Activated CD4-positive, alpha-beta T cell treated with anti-CD3 and anti-CD28 coated beads for 1 hour (primary cell): ENCODE measurements around the gene TBC1D2.

Experiments used
- DNase-seq: peaks from one replicate; pipeline ENCODE4 v3.0.0-alpha.2; 2020

The TBC1D2 gene

DNA sequence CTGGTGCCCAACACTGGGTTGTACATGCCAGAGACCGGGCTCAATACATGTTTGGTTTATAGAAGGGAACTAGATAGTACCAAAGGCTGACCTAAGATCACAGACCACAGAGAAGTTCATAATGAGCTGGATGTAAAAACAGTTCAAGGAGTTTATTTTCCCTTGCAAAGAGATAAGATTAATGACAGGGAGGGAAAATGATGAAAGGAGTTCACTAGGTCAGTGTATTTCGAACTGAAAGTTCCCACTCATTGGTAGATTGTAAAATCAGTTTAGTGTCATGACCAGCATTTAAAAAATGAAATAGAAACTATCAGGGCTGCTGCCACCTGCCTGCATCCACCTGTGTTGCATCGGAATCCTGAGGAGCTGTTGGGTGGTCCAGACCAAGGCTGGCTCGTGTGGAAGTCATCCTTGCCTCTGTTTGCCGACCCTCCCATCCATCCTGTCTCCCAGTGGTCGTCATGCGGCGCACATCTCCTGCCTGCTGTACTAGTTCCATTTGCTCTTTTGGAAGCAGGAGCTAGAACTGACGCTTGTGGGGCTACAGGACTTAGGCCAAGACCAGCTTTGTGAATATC, 21.1 kb downstream of the TBC1D2 start:
- DNase-seq: no peak

DNA sequence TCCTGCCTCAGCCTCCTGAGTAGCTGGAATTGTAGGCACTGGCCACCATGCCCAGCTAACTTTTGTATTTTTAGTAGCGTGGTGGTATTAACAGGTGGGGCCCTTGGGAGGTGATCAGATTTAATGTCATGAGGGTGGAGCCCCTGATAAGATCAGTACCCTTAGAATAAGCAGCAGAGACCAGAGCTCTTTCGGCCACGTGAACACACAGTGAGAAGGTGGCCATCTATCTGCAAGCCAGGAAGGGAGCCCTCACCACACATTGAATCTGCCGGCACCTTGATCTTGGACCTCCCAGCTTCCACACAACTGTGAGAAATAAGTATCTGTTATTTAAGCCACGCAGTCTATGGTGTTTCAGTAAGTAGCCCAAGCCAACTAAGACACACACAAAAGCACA, 22.5 kb downstream of the TBC1D2 start:
- no peak for DNase-seq

DNA sequence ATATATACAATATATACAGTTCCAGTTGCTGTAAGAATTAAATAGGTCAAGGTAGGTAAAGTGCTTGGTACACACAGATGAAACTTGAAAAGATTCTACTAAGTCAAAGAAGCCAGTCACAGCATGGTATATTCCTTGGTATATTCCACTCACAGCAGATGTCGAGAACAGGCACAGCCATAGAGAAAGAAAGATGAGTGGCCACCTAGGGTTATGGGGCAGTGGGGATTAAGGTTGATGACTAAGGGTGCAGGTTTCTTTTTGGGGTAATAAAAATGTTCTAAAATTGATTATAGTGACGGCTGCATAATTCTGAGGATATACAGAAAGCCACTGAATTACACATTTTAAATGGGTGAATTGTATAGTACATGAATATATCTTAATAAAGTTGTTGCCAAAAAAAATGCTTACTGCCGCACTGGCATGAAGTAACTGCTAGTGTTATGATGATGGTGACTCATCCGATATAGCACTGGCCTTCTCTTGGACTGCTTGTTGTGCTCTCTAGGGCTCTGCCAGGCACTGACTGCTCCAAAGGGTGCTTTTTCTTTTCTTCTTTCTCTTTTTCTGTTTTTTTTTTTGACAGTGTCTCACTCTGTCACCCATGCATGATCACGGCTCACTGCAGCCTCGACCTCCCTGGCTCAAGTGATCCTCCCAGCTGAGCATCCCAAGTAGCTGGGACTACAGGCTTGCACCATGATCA, 23.5 kb downstream of the TBC1D2 start:
- no peak for DNase-seq

DNA sequence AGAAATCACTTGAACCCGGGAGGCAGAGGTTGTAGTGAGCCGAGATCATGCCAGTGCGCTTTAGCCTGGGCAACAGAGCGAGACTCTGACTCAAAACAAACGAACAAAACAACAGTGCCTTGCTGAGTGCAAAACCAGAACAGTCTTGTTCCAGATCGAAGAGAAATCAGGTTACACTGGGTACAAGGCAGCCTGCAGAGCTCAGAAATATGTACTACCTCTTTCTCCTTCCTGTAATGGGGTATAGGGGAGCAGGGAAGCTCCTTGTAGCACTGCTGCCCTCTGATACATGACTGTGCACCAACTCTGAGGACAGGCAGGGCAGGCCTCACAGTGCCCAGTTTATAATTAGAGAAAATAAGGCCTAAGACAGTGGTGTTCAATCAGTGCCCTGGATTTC, 24.7 kb downstream of the TBC1D2 start:
- no peak for DNase-seq

DNA sequence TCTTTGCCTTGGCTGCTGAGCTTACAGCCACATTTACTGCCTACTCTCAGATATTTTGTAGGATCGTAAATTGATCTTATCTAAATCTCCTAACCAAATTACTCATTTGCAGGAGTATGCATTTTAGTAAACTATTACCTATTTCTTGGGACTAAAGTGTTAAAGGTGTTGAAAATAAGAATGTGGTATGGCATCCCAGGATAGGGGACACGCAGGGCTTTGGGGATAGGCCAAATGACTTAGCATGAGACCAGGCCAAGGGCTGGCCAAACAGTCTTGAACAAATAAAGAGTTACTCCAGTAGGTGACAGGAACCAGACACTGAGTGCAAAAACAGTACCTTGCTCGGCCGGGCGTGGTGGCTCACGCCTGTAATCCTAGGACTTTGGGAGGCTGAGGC, 25.1 kb downstream of the TBC1D2 start:
- no peak for DNase-seq

DNA sequence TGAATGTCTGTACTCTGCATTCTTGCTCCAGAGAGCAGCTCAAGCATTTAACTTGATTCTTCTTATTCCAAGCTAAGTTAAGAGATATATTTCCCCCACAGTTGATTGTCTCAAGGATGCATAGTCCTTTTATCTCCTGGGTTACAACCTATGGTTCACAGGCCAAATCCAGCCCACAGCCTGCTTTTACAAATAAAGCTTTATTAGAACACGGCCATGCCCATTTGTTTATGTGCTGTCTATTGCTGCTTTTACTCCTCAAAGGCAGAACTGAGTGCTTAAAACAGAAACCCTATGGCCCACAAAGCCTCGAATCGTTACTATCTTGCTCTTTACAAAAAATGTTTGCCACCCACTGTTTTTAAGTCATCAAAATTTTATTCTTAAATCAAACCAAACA, 25.8 kb downstream of the TBC1D2 start:
- DNase-seq: no peak

DNA sequence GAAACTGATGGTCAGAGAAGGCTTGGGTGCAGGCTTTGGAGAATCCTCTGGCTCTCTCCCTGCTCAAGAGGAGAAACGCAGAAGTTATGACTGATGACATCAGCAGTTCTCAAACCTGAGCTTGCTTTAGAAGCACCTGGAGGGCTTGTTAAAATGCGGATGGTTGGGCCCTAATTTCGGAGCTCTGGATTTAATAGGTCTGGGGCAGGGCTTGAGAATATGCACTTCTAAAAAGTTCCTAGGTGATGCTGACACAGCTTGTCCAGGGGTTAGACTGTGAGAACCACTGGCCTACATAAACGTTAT, 26.4 kb downstream of the TBC1D2 start:
- no peak for DNase-seq

DNA sequence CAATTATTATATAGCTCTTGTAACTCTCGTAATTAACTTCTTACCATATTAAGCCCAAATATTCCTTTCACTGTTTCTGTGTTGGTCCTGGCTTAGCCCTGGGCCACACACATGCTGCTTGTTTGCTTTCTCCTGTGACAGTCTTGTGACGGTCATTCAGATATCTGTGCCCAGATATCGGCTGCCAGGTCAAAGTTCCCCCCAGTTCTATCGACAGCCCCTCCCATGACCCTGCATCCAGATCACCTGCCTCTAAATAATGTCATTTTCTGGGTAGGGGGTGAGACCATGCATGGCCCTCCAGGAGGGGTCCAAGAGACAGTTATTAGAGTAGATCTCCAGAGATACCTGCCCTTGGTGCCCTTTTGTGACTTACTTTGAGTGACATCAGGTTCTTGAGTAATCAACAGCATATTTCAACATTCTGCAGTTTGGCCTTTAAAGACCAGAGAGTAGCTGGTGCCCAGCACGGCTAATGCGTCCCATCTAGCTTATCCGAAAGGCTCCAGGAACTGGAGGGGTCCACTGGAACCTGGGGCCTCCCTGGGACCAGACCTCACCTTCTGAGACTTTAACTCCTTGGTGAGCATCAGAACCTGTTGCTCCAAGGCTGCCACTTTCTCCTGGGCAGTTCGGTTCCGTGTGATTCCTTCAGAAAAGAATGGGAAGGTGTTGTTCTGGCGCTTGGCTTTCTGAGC, 26.9 kb downstream of the TBC1D2 start:
- no peak for DNase-seq

DNA sequence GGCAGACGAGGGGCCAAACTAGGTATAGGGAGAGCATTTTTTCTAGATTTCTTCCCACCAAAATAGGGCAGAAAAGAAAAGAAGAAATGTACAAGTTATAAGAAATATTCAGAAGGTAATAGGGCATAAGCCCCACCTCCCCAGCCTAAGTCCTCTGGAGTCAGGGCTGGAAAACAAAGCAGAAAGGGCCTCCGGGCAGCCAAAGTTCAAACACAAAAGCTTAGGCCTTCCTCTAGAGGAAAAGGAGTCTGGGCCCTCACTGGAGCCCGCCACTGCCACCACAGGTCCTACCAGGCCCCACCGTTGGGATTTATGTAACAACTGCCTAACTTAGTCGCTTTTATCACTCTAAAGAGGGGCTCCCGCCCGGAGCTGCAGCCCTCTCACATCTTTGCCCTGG, 27.6 kb downstream of the TBC1D2 start:
- no peak for DNase-seq

DNA sequence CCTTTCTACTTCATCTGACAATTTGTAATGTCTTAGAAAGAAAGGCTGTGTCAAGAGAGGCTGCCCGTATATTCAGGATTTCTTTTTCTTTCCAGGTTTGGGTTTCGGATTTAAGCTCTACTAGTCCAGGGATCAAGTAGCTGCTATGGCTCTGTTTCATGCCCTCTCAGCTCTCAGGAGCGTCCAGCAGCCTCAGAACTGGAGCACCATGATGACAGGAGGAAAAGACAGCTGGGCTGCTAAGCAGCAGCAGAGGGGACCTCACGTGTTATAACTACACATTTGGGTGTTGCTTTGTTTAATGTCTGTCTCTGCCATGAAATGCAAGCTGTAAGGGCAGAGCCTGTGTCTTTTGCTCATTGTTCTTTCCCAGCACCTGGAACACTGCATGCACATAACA, 28.5 kb downstream of the TBC1D2 start:
- DNase-seq: no peak

DNA sequence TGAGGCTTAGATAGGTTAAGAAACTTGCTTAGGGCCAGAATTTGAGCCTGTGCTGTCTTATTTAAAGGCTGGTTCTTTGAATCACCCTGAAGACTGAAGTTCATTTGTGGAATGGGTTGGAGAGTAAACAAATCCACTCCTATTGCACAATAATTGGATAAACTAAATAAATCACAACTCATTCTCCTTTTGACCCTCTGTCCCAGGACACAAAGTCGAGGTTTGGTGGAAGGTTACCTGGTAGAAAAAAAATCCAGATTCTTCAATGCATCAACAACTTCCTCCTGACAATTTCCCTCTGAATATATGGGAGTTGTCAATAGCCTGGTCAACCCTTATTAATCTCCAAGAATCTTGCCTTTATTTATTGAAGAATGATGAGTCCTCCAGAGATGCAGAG, 28.9 kb downstream of the TBC1D2 start:
- no peak for DNase-seq

DNA sequence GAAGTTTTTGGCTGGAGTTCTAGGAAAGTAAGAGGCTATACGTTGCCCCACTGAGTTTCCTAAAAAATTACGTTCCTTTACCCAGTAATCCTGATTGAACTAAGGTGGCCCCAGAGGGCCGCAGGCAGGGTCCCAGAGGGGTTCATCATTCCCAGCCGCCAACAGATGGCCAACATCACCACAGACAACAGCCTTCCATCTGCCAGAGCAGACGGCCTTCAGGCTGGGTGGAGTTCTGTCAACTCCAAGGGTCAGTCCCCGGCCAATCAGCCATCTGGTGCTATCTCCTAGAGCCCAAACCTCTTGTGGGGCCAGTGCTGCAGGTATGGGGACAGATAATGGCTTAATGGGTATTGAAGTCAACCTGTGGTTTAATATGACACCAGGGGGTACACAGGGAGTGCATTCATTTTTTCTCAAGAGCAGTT, 30.4 kb downstream of the TBC1D2 start:
- no peak for DNase-seq

DNA sequence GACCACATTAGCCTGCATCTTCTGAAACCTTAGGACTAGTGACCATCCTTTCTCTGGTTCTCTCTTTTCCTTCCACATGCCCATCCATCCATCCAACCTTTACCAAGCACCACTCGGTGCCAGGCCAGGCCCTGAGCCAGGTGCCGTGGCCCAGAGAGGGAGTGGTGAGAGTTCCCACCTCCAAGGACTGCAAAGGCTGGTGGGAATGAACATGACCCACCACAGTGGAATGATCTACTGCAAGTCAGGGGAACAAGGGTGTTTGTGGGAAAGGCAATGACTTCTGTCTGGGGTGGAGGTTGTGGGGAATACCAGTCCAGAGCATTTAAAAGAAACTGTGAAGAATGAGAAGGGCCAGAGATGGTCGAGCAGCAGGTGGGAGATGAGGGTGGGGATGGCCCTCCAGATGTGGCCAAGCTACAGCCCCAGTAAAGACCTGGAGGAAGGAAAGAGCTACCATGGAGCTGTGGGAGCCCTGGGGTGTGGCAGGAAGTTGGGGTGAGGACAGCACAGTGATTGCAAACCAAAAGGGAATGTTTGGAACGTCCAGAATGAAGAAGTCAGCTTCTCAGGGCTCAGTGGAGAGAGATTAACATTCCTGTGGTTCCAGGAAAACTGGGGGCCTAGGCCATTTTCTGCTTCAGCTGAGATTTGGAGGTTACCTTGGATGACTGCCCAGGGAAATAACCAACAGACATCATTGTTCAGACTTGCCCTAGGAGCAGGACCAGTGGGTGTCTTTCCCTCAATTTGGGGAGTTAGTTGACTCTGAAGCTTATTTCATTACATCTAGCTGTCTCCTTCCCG, 32.4 kb downstream of the TBC1D2 start:
- no peak for DNase-seq

DNA sequence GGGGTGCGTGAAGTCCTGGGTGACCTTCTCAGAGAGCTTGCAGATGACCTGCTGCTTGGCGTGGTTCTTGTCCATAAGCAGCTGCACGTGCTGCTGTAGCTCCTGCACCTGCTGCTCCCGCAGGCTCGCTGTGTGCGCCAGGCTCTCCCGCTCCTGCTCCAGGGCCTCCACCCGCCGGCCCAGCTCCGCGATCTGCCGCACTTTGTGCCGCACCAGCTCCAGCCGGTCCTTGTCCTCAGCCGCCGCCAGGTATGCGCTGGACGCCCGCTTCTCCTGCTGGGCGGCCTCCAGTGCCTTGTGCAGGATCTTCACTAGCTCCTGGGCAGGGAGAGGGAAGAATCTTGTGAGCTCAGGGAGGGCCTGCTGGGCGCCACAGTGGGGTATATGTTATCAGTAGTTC, 34.5 kb downstream of the TBC1D2 start:
- no peak for DNase-seq

DNA sequence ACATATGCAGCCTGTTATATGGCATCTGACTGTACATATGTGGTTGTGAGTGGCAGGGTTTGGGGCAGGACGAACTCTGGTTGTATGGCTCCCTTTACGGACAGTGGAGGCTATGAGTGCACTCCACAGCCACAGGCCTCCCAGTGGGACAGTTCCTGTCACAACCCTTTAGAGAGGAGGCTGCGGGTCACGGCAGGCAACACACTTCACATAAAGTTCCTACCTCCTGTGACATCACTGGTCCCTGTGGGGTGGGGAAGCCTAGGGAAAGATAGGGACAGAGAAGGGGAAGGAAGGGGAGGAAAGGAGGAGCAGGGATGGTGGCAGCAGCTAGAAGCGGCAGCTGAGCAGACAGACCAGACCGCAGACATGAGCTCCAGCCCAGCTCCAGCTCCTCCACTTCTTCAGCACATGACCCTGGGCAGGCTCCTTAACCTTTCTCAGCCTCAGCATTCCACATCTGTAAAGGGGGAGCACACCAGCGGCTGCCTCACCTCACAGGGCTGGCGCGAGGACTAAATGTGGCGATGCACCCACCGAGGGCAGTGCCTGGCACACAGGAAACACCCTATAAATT, 35.6 kb downstream of the TBC1D2 start:
- no peak for DNase-seq

DNA sequence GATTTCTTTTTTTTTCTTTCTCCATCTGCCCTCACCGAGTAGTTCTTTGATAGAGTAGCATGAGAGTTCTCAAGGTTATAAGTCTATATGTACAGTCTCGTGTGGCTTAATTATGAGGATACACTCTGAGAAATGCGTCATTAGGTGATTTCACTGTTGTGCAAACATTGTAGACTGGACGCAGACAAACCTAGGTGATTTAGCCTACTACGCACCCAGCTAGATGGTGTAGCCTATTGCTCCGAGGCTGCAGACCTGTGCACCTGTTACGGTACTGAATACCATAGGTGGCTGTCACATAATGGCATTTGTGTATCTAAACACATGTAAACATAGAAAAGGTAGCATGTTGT, 36.1 kb downstream of the TBC1D2 start:
- DNase-seq: no peak

DNA sequence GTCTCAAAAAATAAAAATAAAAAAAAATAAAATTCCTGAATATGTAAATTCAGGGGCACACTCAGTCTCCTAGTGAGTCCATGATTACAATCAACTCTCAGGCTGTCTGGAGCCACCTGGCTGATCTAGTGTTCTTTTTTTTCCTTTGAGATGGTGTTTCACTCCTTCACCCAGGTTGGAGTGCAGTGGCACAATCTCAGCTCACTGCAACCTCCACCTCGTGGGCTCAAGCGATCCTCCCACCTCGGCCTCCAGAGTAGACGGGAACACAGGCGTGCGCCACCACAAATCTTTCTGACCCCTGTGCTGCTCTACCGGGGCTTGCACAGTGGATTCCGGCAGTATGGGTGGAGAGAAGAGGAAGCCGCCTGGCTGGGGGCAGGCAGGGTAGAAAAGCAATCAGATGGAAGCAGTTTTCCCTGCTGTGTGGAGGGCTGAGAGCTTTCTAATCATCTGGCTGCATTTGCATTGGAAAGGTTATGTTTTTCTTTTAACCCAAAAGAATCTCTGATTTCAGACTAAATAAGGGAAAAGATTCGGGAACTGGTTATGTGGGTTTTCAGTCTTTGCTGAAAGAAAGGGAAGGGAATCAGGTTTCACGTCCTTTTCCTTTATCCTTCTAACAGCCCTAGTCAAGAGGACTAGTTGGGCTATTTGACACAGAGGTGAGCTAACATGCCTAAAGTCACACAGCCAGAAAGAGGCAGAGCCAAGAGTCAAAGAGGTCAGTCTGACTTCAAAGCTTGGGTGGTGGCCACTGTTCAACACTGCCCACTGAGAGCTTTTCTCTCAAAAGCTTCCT, 36.7 kb downstream of the TBC1D2 start:
- DNase-seq: no peak

DNA sequence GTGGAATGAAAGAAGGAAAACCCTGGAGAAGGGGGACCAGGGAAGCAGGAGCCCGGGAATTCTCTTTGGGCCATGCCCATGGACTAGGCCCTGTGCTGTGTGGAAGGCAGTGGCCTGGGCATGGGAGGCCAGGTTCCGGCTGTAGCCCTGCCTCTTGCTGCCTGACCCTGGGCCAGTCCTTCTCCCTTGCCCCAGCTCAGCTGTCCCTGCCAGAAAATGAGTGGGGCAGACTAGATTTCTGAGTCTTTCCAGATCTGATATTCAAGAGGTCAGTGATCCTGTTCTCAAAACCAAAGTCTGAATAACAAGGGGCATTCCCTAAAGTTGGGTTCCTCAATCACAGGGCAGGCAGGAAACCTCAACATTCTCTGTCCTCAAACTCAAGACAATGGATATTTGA, 38.2 kb downstream of the TBC1D2 start:
- no peak for DNase-seq

DNA sequence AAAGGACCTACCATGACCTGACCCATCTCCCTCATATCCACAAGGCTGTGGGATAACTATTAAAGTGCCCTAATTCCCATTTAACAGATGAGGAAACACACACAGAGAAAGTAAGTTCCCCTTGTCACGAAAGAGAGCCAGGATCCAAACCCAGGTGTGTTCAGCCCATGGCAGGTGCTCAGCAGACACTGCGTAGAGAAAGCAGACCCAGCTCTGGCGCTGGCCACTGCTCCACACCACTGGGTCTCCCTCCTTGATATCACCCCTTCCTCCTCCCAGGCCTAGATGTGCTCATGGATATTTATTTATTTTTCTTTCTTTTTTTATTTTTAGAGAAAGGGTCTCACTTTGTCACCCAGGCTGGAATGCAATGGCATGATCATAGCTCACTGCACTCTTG, 39.1 kb downstream of the TBC1D2 start:
- DNase-seq: no peak

DNA sequence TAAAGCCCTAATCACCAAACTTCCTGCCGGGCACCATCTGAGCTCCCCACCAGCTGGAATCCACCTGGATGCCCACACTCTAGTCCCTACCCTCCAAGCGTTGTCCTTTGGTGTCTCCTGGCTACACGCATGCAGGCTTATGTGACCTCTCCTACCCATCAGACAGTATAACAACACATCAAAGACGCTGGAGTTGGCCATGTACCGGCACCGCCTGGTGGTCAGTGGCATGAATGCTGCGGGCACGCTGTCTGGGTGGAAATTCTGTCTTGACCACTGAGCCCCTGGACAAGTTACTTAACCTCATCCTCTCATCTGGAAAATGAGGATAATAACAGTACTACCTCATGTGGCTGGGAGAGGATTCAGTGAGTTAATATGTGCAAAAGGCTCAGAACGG, 39.6 kb downstream of the TBC1D2 start:
- no peak for DNase-seq

DNA sequence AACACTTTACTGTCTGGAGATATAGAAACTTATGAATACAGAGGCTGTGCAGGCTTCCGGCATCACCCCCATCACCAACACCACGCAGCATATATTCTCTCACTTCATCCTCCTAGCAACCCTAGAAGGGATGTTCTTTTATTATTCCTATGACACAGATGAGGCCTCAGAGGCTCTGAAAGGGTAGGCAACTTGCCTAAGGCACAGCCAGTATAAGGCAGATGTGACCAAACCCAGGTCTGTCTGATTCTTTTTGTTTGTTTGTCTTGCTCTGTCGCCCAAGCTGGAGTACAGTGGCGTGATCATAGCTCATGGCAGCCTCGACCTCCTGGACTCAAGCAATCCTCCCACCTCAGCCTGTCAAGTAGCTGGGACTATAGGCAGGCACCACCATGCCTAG, 40.2 kb downstream of the TBC1D2 start:
- no peak for DNase-seq

DNA sequence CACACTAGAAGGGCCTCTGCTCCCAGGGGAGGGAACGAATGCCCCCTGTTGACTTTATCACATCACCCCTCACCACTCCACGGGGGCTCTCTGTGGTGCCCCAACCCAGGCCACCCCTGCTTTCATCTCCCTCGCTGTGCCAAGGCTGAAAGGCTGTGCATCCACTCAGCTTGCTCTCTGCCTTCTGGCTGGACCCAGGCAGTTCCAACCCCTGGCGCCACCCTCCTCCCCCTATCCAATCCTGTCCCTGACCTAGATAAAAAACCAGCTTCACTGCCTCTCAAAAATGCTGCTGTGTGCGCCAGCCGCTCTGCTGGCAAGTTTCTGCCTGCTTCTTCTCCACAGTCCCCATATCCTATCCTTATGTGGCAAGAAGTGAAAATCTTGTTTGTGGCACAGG, 40.6 kb downstream of the TBC1D2 start:
- DNase-seq: no peak

DNA sequence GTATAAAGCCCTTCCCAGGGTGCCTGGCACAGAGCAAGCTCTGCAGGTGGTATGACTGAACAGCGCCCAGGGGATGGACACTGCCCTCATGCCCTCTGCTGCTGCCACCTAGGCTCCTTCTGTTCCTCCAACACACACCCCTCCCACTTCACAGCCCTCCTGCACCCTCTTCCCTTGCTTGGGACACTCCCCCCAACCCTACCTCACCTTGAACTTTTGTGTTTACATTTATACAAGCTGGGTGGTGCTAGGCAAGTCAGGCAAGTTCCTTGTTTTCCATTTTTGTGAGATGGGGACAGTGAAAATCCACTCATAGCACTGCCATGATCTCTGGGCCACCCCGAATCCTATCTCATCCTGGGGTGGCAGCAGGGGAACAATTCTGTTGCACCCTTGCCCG, 44.2 kb downstream of the TBC1D2 start:
- DNase-seq: no peak
